ENCODE results near the gene EZH1. TPM values are rescaled to one million over a fixed set of nuclear protein-coding genes. Genes with fewer than 3 reads are reported as not detected.

The EZH1 gene
- total and polyA plus RNA-seq, 8 donors: 6.3 to 512 (median 29.1) TPM

- DNase-seq: no peak
- H3K36me3 ChIP-seq: no peaks in the 10 kb centered on the region
- H3K27ac ChIP-seq: no peak overlapping the region
- intact Hi-C loops (cut with DNase I; ENCODE audit: low total_unique reads): no loop called here
- no peaks in the 10 kb centered on the region for H3K9me3 ChIP-seq
- peaks cover 0 to 10% (median 7%) of the 10 kb centered on the region in 4 donors for H3K4me1 ChIP-seq
- H3K4me3 ChIP-seq: no peak overlapping the region
- peaks cover 0 to 12% (median 0%) of the 10 kb centered on the region in 3 donors for H3K27me3 ChIP-seq
- TF ChIP-seq EP300 (IDR thresholded peaks at IDR 0.05) (no peak), POLR2A (IDR thresholded peaks at IDR 0.05) (no peak), POLR2AphosphoS5 (IDR thresholded peaks at IDR 0.05) (no peak), CTCF (IDR thresholded peaks at IDR 0.05) (no peak)
Observed at GRCh38 chr17:42767512-42767911, 22.7 kb upstream of the EZH1 start.

GRCh38 chr17:42766124-42766523 is 21.3 kb upstream of the EZH1 start:
- intact Hi-C loops (cut with DNase I; ENCODE audit: low total_unique reads): no loop called here
- Histone ChIP-seq H3K9me3 (no peaks in the 10 kb centered on the region), H3K4me1 (peaks cover 6 to 15% (median 13%) of the 10 kb centered on the region in 4 donors), H3K27ac (no peak overlapping the region), H3K36me3 (no peaks in the 10 kb centered on the region), H3K4me3 (no peak overlapping the region), H3K27me3 (peaks cover 0 to 26% (median 11%) of the 10 kb centered on the region in 3 donors)
- DNase-seq: no peak
- 79 to 91% (median 88%) methylated on average over 6 of the region's 6 CpGs for WGBS, 5 donors
- TF ChIP-seq CTCF (IDR thresholded peaks at IDR 0.05) (no peak), POLR2AphosphoS5 (IDR thresholded peaks at IDR 0.05) (no peak), POLR2A (IDR thresholded peaks at IDR 0.05) (no peak), EP300 (IDR thresholded peaks at IDR 0.05) (no peak)

GRCh38 chr17:42761638-42762037 is 16.8 kb upstream of the EZH1 start:
- TF ChIP-seq POLR2A (IDR thresholded peaks at IDR 0.05): no peak
- TF ChIP-seq POLR2AphosphoS5 (IDR thresholded peaks at IDR 0.05): no peak
- peaks cover 0 to 46% (median 19%) of the 10 kb centered on the region in 3 donors for H3K27me3 ChIP-seq
- peak overlapping the region in 4 of 5 donors; percentile 52 to 73 (median 72) for H3K27ac ChIP-seq
- H3K4me3 ChIP-seq: peak overlapping the region; percentile 55 to 58 (median 57)
- intact Hi-C loops (cut with DNase I; ENCODE audit: low total_unique reads): no loop called here
- DNase-seq: no peak
- WGBS, 5 donors: 34 to 59% (median 46%) methylated on average over 12 of the region's 12 CpGs
- no peaks in the 10 kb centered on the region for H3K9me3 ChIP-seq
- no peaks in the 10 kb centered on the region for H3K36me3 ChIP-seq
- peaks cover 18 to 30% (median 24%) of the 10 kb centered on the region in 4 donors for H3K4me1 ChIP-seq

- H3K27ac ChIP-seq: peak within 1 kb of the TSS; percentile 23 to 73 (median 71)
- TF ChIP-seq POLR2AphosphoS5 (IDR thresholded peaks at IDR 0.05) (no peak), EP300 (IDR thresholded peaks at IDR 0.05) (no peak)
- H3K4me3 ChIP-seq: peak within 1 kb of the TSS; percentile 55 to 58 (median 57)
- 2 to 7% (median 5%) methylated on average over 35 to 90 of the region's 92 CpGs for WGBS, 5 donors
- H3K9me3 ChIP-seq: no peaks in the 10 kb centered on the region
- no peaks in the 10 kb centered on the region for H3K36me3 ChIP-seq
- peak; percentile 39 to 83 for DNase-seq
- H3K4me1 ChIP-seq: peaks cover 18 to 30% (median 24%) of the 10 kb centered on the region in 4 donors
- intact Hi-C loops (cut with DNase I; ENCODE audit: low total_unique reads): no loop called here
- peaks cover 0 to 41% (median 19%) of the 10 kb centered on the region in 3 donors for H3K27me3 ChIP-seq
Observed at GRCh38 chr17:42760652-42761581, 16.1 kb upstream of the EZH1 start, which contains the start of gene RAMP2. Gene RAMP2 (plus strand): TSS chr17:42761227. CDS start chr17:42761262, 35 bp downstream.

GRCh38 chr17:42759982-42760651 is 15.3 kb upstream of the EZH1 start:
- peaks cover 0 to 41% (median 19%) of the 10 kb centered on the region in 3 donors for H3K27me3 ChIP-seq
- H3K4me1 ChIP-seq: peaks cover 18 to 30% (median 24%) of the 10 kb centered on the region in 4 donors
- TF ChIP-seq EP300 (IDR thresholded peaks at IDR 0.05) (no peak), POLR2AphosphoS5 (IDR thresholded peaks at IDR 0.05) (no peak), CTCF (IDR thresholded peaks at IDR 0.05) (no peak), POLR2A (IDR thresholded peaks at IDR 0.05) (no peak)
- peak overlapping the region; percentile 55 to 58 (median 57) for H3K4me3 ChIP-seq
- H3K27ac ChIP-seq: peak overlapping the region in 4 of 5 donors; percentile 52 to 73 (median 72)
- peak in 1 of 2 donors; percentile 34 for DNase-seq
- WGBS, 5 donors: 38 to 53% (median 52%) methylated on average over 10 to 11 of the region's 11 CpGs
- H3K36me3 ChIP-seq: no peaks in the 10 kb centered on the region
- H3K9me3 ChIP-seq: no peaks in the 10 kb centered on the region
- intact Hi-C loops (cut with DNase I; ENCODE audit: low total_unique reads): loop anchor here (5.0 kb wide), 1 partner anchor 38 kb away; no protein-coding TSS in a partner anchor
